D721Med (cell line): ENCODE measurements around the gene KCTD1.
A peak's percentile ranks its signal among the peaks of the same experiment; 100 is the strongest.

Experiments used
- DNase-seq: peaks from one replicate; pipeline ENCODE4 v3.0.0; 2011; ENCODE audit warnings: low spot score; ENCODE audit not compliant: insufficient read length
- FAIRE-seq: peaks from 2 replicates; lab custom pipeline; 2011; peaks lifted over from hg19 to GRCh38; lab: Jason Lieb, UNC
- CTCF ChIP-seq: IDR thresholded peaks from 2 replicates; pipeline ENCODE4 v1.5.1; 2012; ENCODE audit warnings: mild to moderate bottlenecking, control low read depth; ENCODE audit not compliant: insufficient read depth; ENCODE audit errors: missing control alignments

Gene KCTD1

GRCh38 chr18:26531605-26532298, 16.6 kb downstream of the KCTD1 start:
- TF ChIP-seq CTCF = no peak
- peak; percentile 44 for FAIRE-seq

GRCh38 chr18:26526966-26527234, 21.5 kb downstream of the KCTD1 start:
- TF ChIP-seq CTCF = no peak
- no peak for DNase-seq
- FAIRE-seq = no peak

More at GRCh38 chr18:26531605-26532298, 16.6 kb downstream of the KCTD1 start:
- no peak for DNase-seq

- no peak for FAIRE-seq
- no peak for TF ChIP-seq CTCF
- DNase-seq = no peak
These were observed 22.0 kb downstream of the KCTD1 start for GRCh38 chr18:26526128-26526965.

GRCh38 chr18:26524504-26525351, 23.6 kb downstream of the KCTD1 start:
- DNase-seq (no peak), FAIRE-seq (no peak)
- no peak for TF ChIP-seq CTCF

GRCh38 chr18:26524002-26524401, 24.4 kb downstream of the KCTD1 start:
- no peak for TF ChIP-seq CTCF
- FAIRE-seq = no peak

GRCh38 chr18:26521617-26522016, 26.7 kb downstream of the KCTD1 start:
- DNase-seq = no peak
- FAIRE-seq = no peak
- TF ChIP-seq CTCF = no peak

More at GRCh38 chr18:26524002-26524401, 24.4 kb downstream of the KCTD1 start:
- no peak for DNase-seq
